Measurements from ENCODE around the gene SELENOV. TPM values are rescaled to one million over a fixed set of nuclear protein-coding genes. Genes with fewer than 3 reads are reported as not detected.

SELENOV gene
- total and polyA plus RNA-seq, 2 experiments from 2014 or later = not detected

DNA sequence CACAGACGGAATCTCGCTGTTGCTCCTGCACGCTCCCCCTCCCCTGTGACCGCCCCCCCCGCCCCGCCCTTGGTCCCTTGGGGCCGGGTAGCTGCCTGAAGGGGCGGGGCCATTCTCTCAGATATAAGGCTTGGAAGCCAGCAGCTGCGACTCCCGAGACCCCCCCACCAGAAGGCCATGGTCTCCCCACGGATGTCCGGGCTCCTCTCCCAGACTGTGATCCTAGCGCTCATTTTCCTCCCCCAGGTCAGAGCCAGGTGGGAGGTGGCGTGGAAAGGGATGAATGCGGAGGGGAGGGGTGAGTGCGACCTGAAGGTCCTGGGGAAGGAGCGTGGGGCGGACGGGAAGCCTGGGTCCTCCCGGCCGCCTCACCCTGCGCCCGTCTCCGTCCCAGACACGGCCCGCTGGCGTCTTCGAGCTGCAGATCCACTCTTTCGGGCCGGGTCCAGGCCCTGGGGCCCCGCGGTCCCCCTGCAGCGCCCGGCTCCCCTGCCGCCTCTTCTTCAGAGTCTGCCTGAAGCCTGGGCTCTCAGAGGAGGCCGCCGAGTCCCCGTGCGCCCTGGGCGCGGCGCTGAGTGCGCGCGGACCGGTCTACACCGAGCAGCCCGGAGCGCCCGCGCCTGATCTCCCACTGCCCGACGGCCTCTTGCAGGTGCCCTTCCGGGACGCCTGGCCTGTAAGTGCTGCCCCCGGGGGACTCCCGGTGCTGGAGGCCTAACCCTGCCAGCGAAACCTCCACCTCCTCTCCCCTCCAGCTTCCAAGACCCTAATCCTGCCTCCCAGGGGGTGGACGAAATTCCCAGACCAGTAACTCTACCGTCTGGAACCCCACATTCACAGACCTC lies 15.9 kb upstream of the SELENOV start, which contains the start of gene DLL3:
Gene DLL3, plus strand, starts transcription at position 150 of the 845 bp plus-strand sequence. Its CDS starts 28 bp downstream, at position 178.
- in situ Hi-C loops (cut with MboI) = no loop called here
- 0 out of 2 replicates have a peak, but pooled peaks cover 5% of the 10 kb centered on the region for H3K4me1 ChIP-seq (ENCODE audit: insufficient read depth)
- peak; percentile 33 for DNase-seq
- peak within 1 kb of the TSS; percentile 30 for H3K4me2 ChIP-seq (ENCODE audit: unreplicated experiment)
- H2AFZ ChIP-seq = peak within 1 kb of the TSS; percentile 42
- no peaks in the 10 kb centered on the region for H4K20me1 ChIP-seq (ENCODE audit: insufficient read depth)
- H3K4me3 ChIP-seq = peak within 1 kb of the TSS; percentile 18; the same call in 1 of the 2 replicates
- H3K36me3 ChIP-seq (ENCODE audit: low read depth) = no peaks in the 10 kb centered on the region
- H3K9ac ChIP-seq = no peak within 1 kb of the TSS
- peaks cover 45% of the 10 kb centered on the region for H3K27me3 ChIP-seq (replicated peaks; ENCODE audit: insufficient read depth)
- no peaks in the 10 kb centered on the region for H3K9me2 ChIP-seq (ENCODE audit: insufficient read depth)
- TF ChIP-seq EZH2phosphoT487 (IDR thresholded peaks at IDR 0.05; ENCODE audit: insufficient read depth, low read depth) (no peak), EZH2 (IDR thresholded peaks at IDR 0.05; ENCODE audit: insufficient read depth, poor library complexity, severe bottlenecking) (no peak)
- 2% methylated on average over 40 to 55 of the region's 60 CpGs for WGBS, 2 experiments (ENCODE audit: low coverage in 1 of 2, low lambda C conversion rate in 2 of 2, missing lambda C conversion rate in 2 of 2)
- H3K27ac ChIP-seq = no peak within 1 kb of the TSS
- no peaks in the 10 kb centered on the region for H3K79me2 ChIP-seq (ENCODE audit: insufficient read depth)
- no peaks in the 10 kb centered on the region for H3F3A ChIP-seq (ENCODE audit: insufficient read depth)
- H3K9me3 ChIP-seq (ENCODE audit: low read depth) = no peaks in the 10 kb centered on the region

- Histone ChIP-seq H3K9me2 (ENCODE audit: insufficient read depth) (no peaks in the 10 kb centered on the region), H3K9ac (no peak overlapping the region), H3K27me3 (replicated peaks; ENCODE audit: insufficient read depth) (peaks cover 45% of the 10 kb centered on the region), H3K36me3 (ENCODE audit: low read depth) (no peaks in the 10 kb centered on the region), H2AFZ (no peak overlapping the region), H3K9me3 (ENCODE audit: low read depth) (no peaks in the 10 kb centered on the region), H3K4me3 (no peak overlapping the region), H3K27ac (no peak overlapping the region), H3K4me1 (ENCODE audit: insufficient read depth) (0 out of 2 replicates have a peak, but pooled peaks cover 5% of the 10 kb centered on the region), H3K4me2 (ENCODE audit: unreplicated experiment) (no peak overlapping the region), H3K79me2 (ENCODE audit: insufficient read depth) (no peaks in the 10 kb centered on the region), H4K20me1 (ENCODE audit: insufficient read depth) (no peaks in the 10 kb centered on the region), H3F3A (ENCODE audit: insufficient read depth) (no peaks in the 10 kb centered on the region)
- in situ Hi-C loops (cut with MboI) = no loop called here
- DNase-seq = no peak
- TF ChIP-seq EZH2phosphoT487 (IDR thresholded peaks at IDR 0.05; ENCODE audit: insufficient read depth, low read depth) (no peak), EZH2 (IDR thresholded peaks at IDR 0.05; ENCODE audit: insufficient read depth, poor library complexity, severe bottlenecking) (no peak)
- 55 to 63% methylated on average over 8 of the region's 8 CpGs for WGBS, 2 experiments (ENCODE audit: low coverage in 1 of 2, low lambda C conversion rate in 2 of 2, missing lambda C conversion rate in 2 of 2)
Measured at GRCh38 chr19:39499932-39500331, 15.0 kb upstream of the SELENOV start.

- Histone ChIP-seq H2AFZ (no peak overlapping the region), H3K9me2 (ENCODE audit: insufficient read depth) (no peaks in the 10 kb centered on the region), H3K79me2 (ENCODE audit: insufficient read depth) (no peaks in the 10 kb centered on the region), H4K20me1 (ENCODE audit: insufficient read depth) (no peaks in the 10 kb centered on the region), H3F3A (ENCODE audit: insufficient read depth) (no peaks in the 10 kb centered on the region), H3K4me2 (ENCODE audit: unreplicated experiment) (no peak overlapping the region), H3K9me3 (ENCODE audit: low read depth) (no peaks in the 10 kb centered on the region), H3K27ac (no peak overlapping the region), H3K36me3 (ENCODE audit: low read depth) (no peaks in the 10 kb centered on the region), H3K27me3 (replicated peaks; ENCODE audit: insufficient read depth) (peaks cover 45% of the 10 kb centered on the region), H3K9ac (no peak overlapping the region), H3K4me1 (ENCODE audit: insufficient read depth) (0 out of 2 replicates have a peak, but pooled peaks cover 5% of the 10 kb centered on the region), H3K4me3 (no peak overlapping the region)
- in situ Hi-C loops (cut with MboI) = no loop called here
- no peak for DNase-seq
- TF ChIP-seq EZH2phosphoT487 (IDR thresholded peaks at IDR 0.05; ENCODE audit: insufficient read depth, low read depth) (no peak), EZH2 (IDR thresholded peaks at IDR 0.05; ENCODE audit: insufficient read depth, poor library complexity, severe bottlenecking) (no peak)
- 24 to 28% methylated on average over 4 of the region's 4 CpGs for WGBS, 2 experiments (ENCODE audit: low coverage in 1 of 2, low lambda C conversion rate in 2 of 2, missing lambda C conversion rate in 2 of 2)
Measured at GRCh38 chr19:39500543-39500942, 14.4 kb upstream of the SELENOV start.

DNA sequence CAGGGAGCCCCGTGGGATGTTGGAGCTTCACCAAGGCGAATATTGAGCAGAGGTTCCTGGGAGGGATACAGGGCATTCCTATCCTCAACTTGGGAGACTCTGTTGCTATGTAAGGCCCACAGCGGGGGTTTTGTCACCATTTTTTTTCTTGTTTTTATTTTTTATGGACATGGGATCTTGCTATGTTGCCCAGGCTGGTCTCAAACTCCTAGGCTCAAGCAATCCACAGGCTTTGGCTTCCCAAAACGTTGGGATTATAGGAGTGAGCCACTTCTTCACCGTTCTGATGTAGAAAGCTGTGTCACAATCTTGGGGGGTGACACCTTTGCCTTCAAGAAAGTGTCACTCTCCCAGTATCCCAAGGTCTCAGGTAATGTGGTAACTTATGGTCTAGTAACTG lies 13.6 kb upstream of the SELENOV start:
- H3K27ac ChIP-seq = no peak overlapping the region
- TF ChIP-seq EZH2phosphoT487 (IDR thresholded peaks at IDR 0.05; ENCODE audit: insufficient read depth, low read depth) (no peak), EZH2 (IDR thresholded peaks at IDR 0.05; ENCODE audit: insufficient read depth, poor library complexity, severe bottlenecking) (no peak)
- H3K36me3 ChIP-seq (ENCODE audit: low read depth) = no peaks in the 10 kb centered on the region
- H3K9me3 ChIP-seq (ENCODE audit: low read depth) = no peaks in the 10 kb centered on the region
- H3K4me2 ChIP-seq (ENCODE audit: unreplicated experiment) = no peak overlapping the region
- H3K9me2 ChIP-seq (ENCODE audit: insufficient read depth) = no peaks in the 10 kb centered on the region
- H3K9ac ChIP-seq = no peak overlapping the region
- in situ Hi-C loops (cut with MboI) = no loop called here
- no peaks in the 10 kb centered on the region for H4K20me1 ChIP-seq (ENCODE audit: insufficient read depth)
- H2AFZ ChIP-seq = no peak overlapping the region
- 64 to 65% methylated on average over 5 of the region's 5 CpGs for WGBS, 2 experiments (ENCODE audit: low coverage in 1 of 2, low lambda C conversion rate in 2 of 2, missing lambda C conversion rate in 2 of 2)
- H3K4me3 ChIP-seq = no peak overlapping the region
- H3K27me3 ChIP-seq (replicated peaks; ENCODE audit: insufficient read depth) = peaks cover 44% of the 10 kb centered on the region
- 0 out of 2 replicates have a peak, but pooled peaks cover 5% of the 10 kb centered on the region for H3K4me1 ChIP-seq (ENCODE audit: insufficient read depth)
- no peaks in the 10 kb centered on the region for H3K79me2 ChIP-seq (ENCODE audit: insufficient read depth)
- H3F3A ChIP-seq (ENCODE audit: insufficient read depth) = no peaks in the 10 kb centered on the region
- no peak for DNase-seq

All from GM23248 (cell line).